ENCODE data around the gene SBK2.

Gene SBK2

GRCh38 chr19:55516878-55517620, 19.9 kb downstream of the SBK2 start:
- Histone ChIP-seq H4K8ac (ENCODE audit: low read length) (peak overlapping the region; percentile 83), H3K36me3 (ENCODE audit: control insufficient read depth in 1 of 2, insufficient read depth in 2 of 2, low read depth in 1 of 2, low read length in 2 of 2) (peaks cover 31 to 32% of the 10 kb centered on the region in 2 experiments), H3K4ac (ENCODE audit: low read depth in 1 of 2, low read length in 2 of 2) (peak overlapping the region in 1 of 2 experiments; percentile 43), H4K91ac (ENCODE audit: low read length) (no peak overlapping the region), H3K4me1 (ENCODE audit: control insufficient read depth, insufficient read depth, low read depth, low read length) (peaks cover 6% of the 10 kb centered on the region), H3K18ac (ENCODE audit: low read depth in 1 of 2, low read length in 2 of 2) (peak overlapping the region; percentile 1 to 40), H2AFZ (ENCODE audit: low read depth, low read length) (peak overlapping the region; percentile 55), H3K23ac (ENCODE audit: low read length in 2 of 2) (no peak overlapping the region), H2BK5ac (ENCODE audit: low read depth, low read length, poor library complexity, severe bottlenecking) (no peak overlapping the region), H3K4me3 (ENCODE audit: insufficient read depth in 1 of 2, low read depth in 1 of 2, low read length in 2 of 2) (peak overlapping the region in 1 of 2 experiments; percentile 37), H3K9ac (ENCODE audit: low read length) (peak overlapping the region; percentile 71), H2BK12ac (ENCODE audit: low read length in 2 of 2) (peak overlapping the region in 1 of 2 experiments; percentile 49), H2BK120ac (ENCODE audit: low read depth, low read length) (no peak overlapping the region), H3K27me3 (ENCODE audit: control insufficient read depth in 1 of 2, insufficient read depth in 1 of 2, low read length in 2 of 2) (no peaks in the 10 kb centered on the region), H3K79me1 (replicated peaks; ENCODE audit: low read length, poor library complexity, severe bottlenecking) (no peaks in the 10 kb centered on the region), H3K9me3 (ENCODE audit: control insufficient read depth, low read length) (no peaks in the 10 kb centered on the region), H3K27ac (ENCODE audit: low read length, poor library complexity, severe bottlenecking) (no peak overlapping the region), H3K4me2 (ENCODE audit: low read length, poor library complexity, severe bottlenecking) (peak overlapping the region; percentile 64), H2AK5ac (ENCODE audit: low read length, severe bottlenecking) (peak overlapping the region; percentile 60), H3K14ac (ENCODE audit: low read length in 2 of 2) (no peak overlapping the region), H2BK15ac (ENCODE audit: low read depth, poor library complexity, severe bottlenecking) (no peak overlapping the region)
- WGBS, result 22% methylated on average over 58 of the region's 61 CpGs
- peak; percentile 91 for DNase-seq

GRCh38 chr19:55508120-55508519, 28.8 kb downstream of the SBK2 start:
- peaks cover 4% of the 10 kb centered on the region for H3K4me1 ChIP-seq (ENCODE audit: control insufficient read depth, insufficient read depth, low read depth, low read length)
- peaks cover 2% of the 10 kb centered on the region for H3K79me1 ChIP-seq (replicated peaks; ENCODE audit: low read length, poor library complexity, severe bottlenecking)
- no peak overlapping the region for H3K4me2 ChIP-seq (ENCODE audit: low read length, poor library complexity, severe bottlenecking)
- H4K91ac ChIP-seq (ENCODE audit: low read length), result no peak overlapping the region
- H2BK5ac ChIP-seq (ENCODE audit: low read depth, low read length, poor library complexity, severe bottlenecking), result no peak overlapping the region
- no peak overlapping the region for H3K18ac ChIP-seq (ENCODE audit: low read depth in 1 of 2, low read length in 2 of 2)
- no peak overlapping the region for H2AK5ac ChIP-seq (ENCODE audit: low read length, severe bottlenecking)
- H2BK12ac ChIP-seq (ENCODE audit: low read length in 2 of 2), result no peak overlapping the region
- H2AFZ ChIP-seq (ENCODE audit: low read depth, low read length), result no peak overlapping the region
- no peak for DNase-seq
- H3K4ac ChIP-seq (ENCODE audit: low read depth in 1 of 2, low read length in 2 of 2), result no peak overlapping the region
- no peak overlapping the region for H3K4me3 ChIP-seq (ENCODE audit: insufficient read depth in 1 of 2, low read depth in 1 of 2, low read length in 2 of 2)
- no peak overlapping the region for H3K23ac ChIP-seq (ENCODE audit: low read length in 2 of 2)
- no peak overlapping the region for H2BK120ac ChIP-seq (ENCODE audit: low read depth, low read length)
- no peak overlapping the region for H3K14ac ChIP-seq (ENCODE audit: low read length in 2 of 2)
- H3K9me3 ChIP-seq (ENCODE audit: control insufficient read depth, low read length), result no peaks in the 10 kb centered on the region
- peaks cover 21 to 42% of the 10 kb centered on the region in 2 experiments for H3K36me3 ChIP-seq (ENCODE audit: control insufficient read depth in 1 of 2, insufficient read depth in 2 of 2, low read depth in 1 of 2, low read length in 2 of 2)
- no peak overlapping the region for H3K27ac ChIP-seq (ENCODE audit: low read length, poor library complexity, severe bottlenecking)
- WGBS, result 89% methylated on average over 10 of the region's 10 CpGs
- H3K27me3 ChIP-seq (ENCODE audit: control insufficient read depth in 1 of 2, insufficient read depth in 1 of 2, low read length in 2 of 2), result no peaks in the 10 kb centered on the region
- H3K9ac ChIP-seq (ENCODE audit: low read length), result no peak overlapping the region
- H2BK15ac ChIP-seq (ENCODE audit: low read depth, poor library complexity, severe bottlenecking), result no peak overlapping the region
- H4K8ac ChIP-seq (ENCODE audit: low read length), result no peak overlapping the region

DNA sequence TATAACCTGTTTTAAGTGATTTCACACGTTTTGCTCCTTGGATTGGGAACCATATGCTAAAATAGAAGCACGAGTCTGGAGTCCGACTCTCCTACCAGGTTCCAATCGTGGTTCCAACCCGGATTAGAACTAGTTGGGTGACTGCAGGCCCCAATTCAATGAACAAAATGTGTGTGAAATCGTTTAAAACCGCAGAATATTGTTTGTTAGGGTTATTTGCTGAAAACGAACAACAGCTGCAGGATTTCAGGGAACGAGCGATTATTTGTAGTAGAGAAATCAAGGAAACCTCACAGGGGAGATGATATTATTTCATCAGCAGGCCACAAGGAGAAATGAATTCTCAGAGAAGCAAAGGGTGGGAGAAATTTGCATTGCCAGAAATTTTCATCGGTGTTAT, 32.0 kb downstream of the SBK2 start:
- H3K9ac ChIP-seq (ENCODE audit: low read length), result no peak overlapping the region
- H3K4me1 ChIP-seq (ENCODE audit: control insufficient read depth, insufficient read depth, low read depth, low read length), result peaks cover 4% of the 10 kb centered on the region
- H3K14ac ChIP-seq (ENCODE audit: low read length in 2 of 2), result no peak overlapping the region
- no peak overlapping the region for H3K4me2 ChIP-seq (ENCODE audit: low read length, poor library complexity, severe bottlenecking)
- peaks cover 31 to 56% of the 10 kb centered on the region in 2 experiments for H3K36me3 ChIP-seq (ENCODE audit: control insufficient read depth in 1 of 2, insufficient read depth in 2 of 2, low read depth in 1 of 2, low read length in 2 of 2)
- no peak overlapping the region for H2BK5ac ChIP-seq (ENCODE audit: low read depth, low read length, poor library complexity, severe bottlenecking)
- no peak overlapping the region for H3K18ac ChIP-seq (ENCODE audit: low read depth in 1 of 2, low read length in 2 of 2)
- H2BK15ac ChIP-seq (ENCODE audit: low read depth, poor library complexity, severe bottlenecking), result no peak overlapping the region
- no peak overlapping the region for H4K91ac ChIP-seq (ENCODE audit: low read length)
- H3K23ac ChIP-seq (ENCODE audit: low read length in 2 of 2), result no peak overlapping the region
- H2AK5ac ChIP-seq (ENCODE audit: low read length, severe bottlenecking), result no peak overlapping the region
- no peak overlapping the region for H3K27ac ChIP-seq (ENCODE audit: low read length, poor library complexity, severe bottlenecking)
- no peak overlapping the region for H4K8ac ChIP-seq (ENCODE audit: low read length)
- no peak overlapping the region for H2BK120ac ChIP-seq (ENCODE audit: low read depth, low read length)
- no peak for DNase-seq
- no peak overlapping the region for H3K4me3 ChIP-seq (ENCODE audit: insufficient read depth in 1 of 2, low read depth in 1 of 2, low read length in 2 of 2)
- H3K4ac ChIP-seq (ENCODE audit: low read depth in 1 of 2, low read length in 2 of 2), result no peak overlapping the region
- H3K9me3 ChIP-seq (ENCODE audit: control insufficient read depth, low read length), result no peaks in the 10 kb centered on the region
- no peak overlapping the region for H2AFZ ChIP-seq (ENCODE audit: low read depth, low read length)
- WGBS, result 83% methylated on average over 11 of the region's 11 CpGs
- H3K27me3 ChIP-seq (ENCODE audit: control insufficient read depth in 1 of 2, insufficient read depth in 1 of 2, low read length in 2 of 2), result no peaks in the 10 kb centered on the region
- H2BK12ac ChIP-seq (ENCODE audit: low read length in 2 of 2), result no peak overlapping the region
- H3K79me1 ChIP-seq (replicated peaks; ENCODE audit: low read length, poor library complexity, severe bottlenecking), result no peaks in the 10 kb centered on the region

DNA sequence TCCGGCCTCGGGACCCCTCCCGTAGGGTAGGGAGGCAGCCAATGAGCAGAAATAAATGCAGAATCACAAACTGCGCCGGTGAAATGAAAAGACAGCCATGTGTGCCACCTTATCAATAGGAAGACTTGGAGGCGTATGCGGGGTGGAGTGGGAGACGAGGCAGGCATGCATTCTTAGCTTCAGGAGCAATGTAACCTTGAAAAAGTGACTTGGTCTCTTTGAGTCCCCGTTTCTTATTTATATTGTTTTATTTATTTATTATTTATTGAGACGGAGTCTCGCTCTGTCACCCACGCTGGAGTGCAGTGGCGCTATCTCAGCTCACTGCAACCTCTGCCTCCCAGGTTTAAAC, 32.7 kb downstream of the SBK2 start:
- Histone ChIP-seq H3K79me1 (replicated peaks; ENCODE audit: low read length, poor library complexity, severe bottlenecking) (no peaks in the 10 kb centered on the region), H2BK5ac (ENCODE audit: low read depth, low read length, poor library complexity, severe bottlenecking) (no peak overlapping the region), H3K4me3 (ENCODE audit: insufficient read depth in 1 of 2, low read depth in 1 of 2, low read length in 2 of 2) (peak overlapping the region in 1 of 2 experiments; percentile 75), H2AFZ (ENCODE audit: low read depth, low read length) (no peak overlapping the region), H3K9me3 (ENCODE audit: control insufficient read depth, low read length) (no peaks in the 10 kb centered on the region), H2BK120ac (ENCODE audit: low read depth, low read length) (no peak overlapping the region), H3K9ac (ENCODE audit: low read length) (peak overlapping the region; percentile 69), H4K91ac (ENCODE audit: low read length) (no peak overlapping the region), H3K27ac (ENCODE audit: low read length, poor library complexity, severe bottlenecking) (no peak overlapping the region), H3K18ac (ENCODE audit: low read depth in 1 of 2, low read length in 2 of 2) (no peak overlapping the region), H3K14ac (ENCODE audit: low read length in 2 of 2) (no peak overlapping the region), H3K4me1 (ENCODE audit: control insufficient read depth, insufficient read depth, low read depth, low read length) (peaks cover 4% of the 10 kb centered on the region), H2AK5ac (ENCODE audit: low read length, severe bottlenecking) (no peak overlapping the region), H2BK12ac (ENCODE audit: low read length in 2 of 2) (no peak overlapping the region), H3K27me3 (ENCODE audit: control insufficient read depth in 1 of 2, insufficient read depth in 1 of 2, low read length in 2 of 2) (no peaks in the 10 kb centered on the region), H4K8ac (ENCODE audit: low read length) (no peak overlapping the region), H2BK15ac (ENCODE audit: low read depth, poor library complexity, severe bottlenecking) (no peak overlapping the region), H3K4ac (ENCODE audit: low read depth in 1 of 2, low read length in 2 of 2) (no peak overlapping the region), H3K4me2 (ENCODE audit: low read length, poor library complexity, severe bottlenecking) (peak overlapping the region; percentile 43), H3K23ac (ENCODE audit: low read length in 2 of 2) (no peak overlapping the region), H3K36me3 (ENCODE audit: control insufficient read depth in 1 of 2, insufficient read depth in 2 of 2, low read depth in 1 of 2, low read length in 2 of 2) (peaks cover 35 to 62% of the 10 kb centered on the region in 2 experiments)
- 34% methylated on average over 12 of the region's 13 CpGs for WGBS
- no peak for DNase-seq
